CD4-positive, alpha-beta T cell treated with Interleukin-17A for 1 hour (primary cell): ENCODE data around the gene SKIC3.

Experiments used
- DNase-seq: peaks from one replicate; pipeline ENCODE4 v3.0.0-alpha.2; 2020

SKIC3 gene

DNA sequence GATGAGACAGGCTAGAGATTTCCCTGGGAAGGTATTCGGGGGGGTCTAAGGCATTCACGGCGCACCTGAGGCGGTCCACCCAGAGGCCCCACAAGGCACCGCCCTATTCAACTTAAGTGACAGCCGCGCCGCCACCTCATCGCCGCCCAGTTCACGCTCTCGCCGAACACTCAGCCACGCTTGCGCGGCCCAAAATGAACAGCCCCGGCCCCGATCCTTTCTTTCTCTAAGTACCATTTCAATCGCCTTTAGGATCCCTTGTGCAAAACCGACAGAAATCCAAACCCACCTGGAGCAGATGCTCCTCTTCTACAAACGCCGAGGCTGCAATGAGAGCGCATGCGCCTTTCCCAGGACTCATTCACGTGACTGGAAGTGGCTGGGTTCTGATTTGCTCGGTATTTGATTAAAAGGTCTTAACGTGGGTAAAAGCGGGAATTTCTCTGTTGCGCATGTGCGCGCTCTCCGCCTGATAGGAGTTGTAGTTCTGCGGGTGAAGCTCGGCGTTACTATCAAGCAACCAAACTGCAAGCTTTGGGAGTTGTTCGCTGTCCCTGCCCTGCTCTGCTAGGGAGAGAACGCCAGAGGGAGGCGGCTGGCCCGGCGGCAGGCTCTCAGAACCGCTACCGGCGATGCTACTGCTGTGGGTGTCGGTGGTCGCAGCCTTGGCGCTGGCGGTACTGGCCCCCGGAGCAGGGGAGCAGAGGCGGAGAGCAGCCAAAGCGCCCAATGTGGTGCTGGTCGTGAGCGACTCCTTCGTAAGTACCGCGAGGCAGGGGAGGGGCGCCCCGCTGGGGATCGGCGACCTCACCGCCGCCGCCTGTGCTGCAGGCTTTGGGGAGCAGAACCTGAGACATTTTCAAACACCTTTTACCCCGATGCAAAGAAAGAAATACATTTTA, at the start of gene SKIC3, which contains the start of gene ARSK:
Gene SKIC3, minus strand, starts transcription at position 331 of the 902 bp plus-strand sequence. CDS start 7,827 bp downstream, outside the sequence.
Gene ARSK, plus strand, starts transcription at position 455 of the 902 bp plus-strand sequence. Its CDS starts 178 bp downstream, at position 633.
- peak; percentile 98 for DNase-seq

DNA sequence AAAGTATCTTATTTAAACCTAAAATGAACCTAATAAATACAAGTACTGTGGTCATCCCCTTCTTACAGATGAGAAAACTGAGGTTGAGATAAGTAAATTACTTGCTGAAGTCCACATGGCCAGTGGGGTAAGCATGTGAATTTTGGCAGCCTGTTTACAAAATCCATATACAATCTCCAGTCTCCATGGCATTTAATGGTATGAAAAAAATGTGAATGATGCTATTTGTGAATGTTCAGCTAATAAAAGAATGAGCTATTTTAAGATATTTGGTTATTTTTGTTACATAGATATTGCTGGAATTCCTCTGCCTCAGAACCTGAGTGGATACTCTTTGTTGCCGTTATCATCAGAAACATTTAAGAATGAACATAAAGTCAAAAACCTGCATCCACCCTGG, 45.8 kb upstream of the SKIC3 start:
- DNase-seq: no peak

DNA sequence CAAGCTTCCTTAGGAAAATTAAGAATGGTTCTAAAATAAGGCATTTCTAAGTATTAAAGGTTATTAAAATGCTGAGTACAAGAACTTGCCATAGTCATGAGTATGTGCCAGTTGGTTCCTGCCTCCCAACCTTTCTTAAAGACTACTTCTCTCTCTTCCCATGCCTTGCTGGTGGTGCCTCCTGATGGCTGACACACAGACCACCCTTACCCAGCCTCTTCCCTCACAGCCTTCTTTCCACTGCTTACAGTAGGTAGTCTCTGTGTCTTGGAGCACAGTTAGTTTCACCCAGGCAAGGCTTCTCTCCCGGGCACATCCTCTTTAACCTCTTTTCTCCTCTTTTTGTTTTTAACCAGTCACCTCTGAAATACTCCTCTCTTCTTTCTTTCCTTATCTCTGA, 44.5 kb upstream of the SKIC3 start:
- no peak for DNase-seq

DNA sequence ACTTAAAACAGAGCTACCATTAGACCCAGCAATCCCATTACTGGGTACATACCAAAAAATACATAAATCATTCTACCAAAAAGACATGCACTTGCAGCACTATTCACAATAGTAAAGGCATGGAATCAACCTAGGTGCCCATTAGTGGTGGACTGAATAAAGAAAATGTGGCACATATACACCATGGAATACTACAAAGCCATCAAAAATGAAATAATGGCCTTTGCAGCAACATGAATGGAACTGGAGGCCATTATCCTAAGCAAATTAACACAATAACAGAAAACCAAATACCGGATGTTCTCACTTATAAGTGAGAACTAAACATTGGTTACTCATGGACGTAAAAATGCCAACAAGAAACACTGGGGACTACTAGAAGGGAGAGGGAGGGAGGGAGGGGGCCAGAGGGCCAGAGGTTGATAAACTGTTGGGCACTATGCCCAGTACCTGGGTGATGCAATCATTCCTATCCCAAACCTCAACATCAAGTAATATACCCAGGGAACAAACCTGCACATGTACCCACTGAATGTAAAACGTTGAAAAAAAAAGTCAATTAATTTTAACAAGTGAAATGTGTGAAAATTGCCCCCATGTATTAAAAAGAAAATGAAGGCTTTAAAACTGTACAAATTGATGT, 40.6 kb upstream of the SKIC3 start:
- DNase-seq: no peak

DNA sequence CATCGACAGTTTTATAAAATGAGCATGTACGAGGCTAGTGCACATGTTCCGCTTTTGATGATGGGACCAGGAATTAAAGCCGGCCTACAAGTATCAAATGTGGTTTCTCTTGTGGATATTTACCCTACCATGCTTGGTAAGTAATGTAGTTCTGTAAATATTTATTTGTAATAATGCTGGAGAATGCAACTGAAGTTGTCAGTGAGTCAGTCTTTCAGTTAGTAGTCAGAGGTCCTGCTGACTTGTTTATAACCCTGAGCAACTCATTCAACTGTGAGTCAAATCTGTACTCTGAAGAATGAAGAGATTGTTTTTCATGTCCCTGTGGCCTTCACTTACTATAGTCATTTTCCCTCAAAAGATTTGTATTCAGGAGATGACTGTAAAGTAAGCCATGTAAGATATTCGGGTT, 36.7 kb upstream of the SKIC3 start:
- no peak for DNase-seq

DNA sequence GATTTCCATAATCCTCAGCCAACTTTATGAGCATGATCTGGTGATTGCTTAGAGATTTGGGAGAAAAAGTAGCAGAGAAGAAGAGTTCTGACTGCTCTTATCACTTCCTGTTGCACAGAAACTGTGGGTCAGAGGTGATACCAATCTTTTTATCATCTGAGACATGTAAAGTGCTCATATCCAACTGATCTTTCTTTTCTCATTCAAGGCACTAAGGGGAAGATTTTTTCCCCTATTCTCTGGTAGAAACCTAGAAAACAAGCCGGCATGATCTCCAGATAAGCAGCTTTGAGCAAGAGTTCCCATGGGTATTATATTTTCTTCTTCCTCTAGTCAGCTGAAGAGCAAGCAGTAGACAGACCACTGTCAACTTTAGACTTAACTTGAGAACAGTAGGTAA, 36.1 kb upstream of the SKIC3 start:
- no peak for DNase-seq

DNA sequence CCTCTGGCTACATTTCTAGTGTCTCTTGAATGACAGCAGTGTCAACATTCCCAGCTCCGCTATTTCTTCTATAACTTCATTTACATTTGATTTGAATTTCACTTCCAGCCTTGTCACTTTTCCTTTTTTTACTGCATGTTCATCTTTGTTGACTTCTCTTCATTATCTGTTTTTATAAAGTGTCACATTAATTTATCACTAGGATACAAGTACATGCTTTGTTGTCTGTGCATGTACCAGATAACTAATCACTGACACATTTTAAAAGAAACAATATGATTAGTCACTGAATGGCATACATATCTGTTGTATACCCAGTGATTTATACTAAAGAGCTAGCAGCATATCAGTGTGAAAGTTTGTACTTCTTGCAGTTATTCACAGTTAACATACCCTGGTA, 29.2 kb upstream of the SKIC3 start:
- DNase-seq: no peak

DNA sequence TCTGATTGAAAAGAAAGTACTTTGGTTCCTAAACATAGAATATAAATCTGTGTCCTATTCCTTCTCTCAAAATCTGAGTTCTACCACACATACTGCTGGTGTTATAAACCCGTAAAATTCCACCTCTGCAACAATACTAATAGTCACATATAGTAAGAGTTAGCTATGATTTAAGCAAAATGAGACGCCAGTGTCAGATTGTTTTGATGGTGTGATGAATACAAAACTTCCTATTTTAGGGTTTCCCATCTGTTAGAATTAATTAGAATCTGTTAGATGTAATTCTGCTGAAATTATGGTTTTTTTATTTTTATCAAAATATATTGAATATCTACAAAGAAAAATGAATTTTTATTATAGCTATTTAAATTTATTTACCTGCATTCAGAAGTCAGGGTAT, 26.8 kb upstream of the SKIC3 start:
- no peak for DNase-seq

DNA sequence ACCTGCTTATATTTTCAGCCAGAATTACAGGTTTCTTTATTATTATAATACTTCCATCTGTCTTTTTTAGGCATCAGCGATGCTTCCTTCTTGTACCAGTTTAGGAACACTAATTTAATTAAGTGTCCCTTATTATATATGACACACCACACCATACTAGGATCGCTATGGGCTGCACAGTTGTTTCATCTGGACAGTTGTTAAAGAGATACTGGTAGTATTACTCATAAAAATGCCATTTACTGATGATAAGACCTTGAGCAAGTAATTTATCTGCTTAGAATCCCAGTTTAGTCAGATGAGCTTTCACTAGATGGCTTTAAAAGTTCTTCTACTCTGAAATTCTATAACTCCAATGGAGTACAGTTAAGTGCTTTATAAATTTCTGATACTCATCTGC, 17.2 kb upstream of the SKIC3 start:
- DNase-seq: no peak

DNA sequence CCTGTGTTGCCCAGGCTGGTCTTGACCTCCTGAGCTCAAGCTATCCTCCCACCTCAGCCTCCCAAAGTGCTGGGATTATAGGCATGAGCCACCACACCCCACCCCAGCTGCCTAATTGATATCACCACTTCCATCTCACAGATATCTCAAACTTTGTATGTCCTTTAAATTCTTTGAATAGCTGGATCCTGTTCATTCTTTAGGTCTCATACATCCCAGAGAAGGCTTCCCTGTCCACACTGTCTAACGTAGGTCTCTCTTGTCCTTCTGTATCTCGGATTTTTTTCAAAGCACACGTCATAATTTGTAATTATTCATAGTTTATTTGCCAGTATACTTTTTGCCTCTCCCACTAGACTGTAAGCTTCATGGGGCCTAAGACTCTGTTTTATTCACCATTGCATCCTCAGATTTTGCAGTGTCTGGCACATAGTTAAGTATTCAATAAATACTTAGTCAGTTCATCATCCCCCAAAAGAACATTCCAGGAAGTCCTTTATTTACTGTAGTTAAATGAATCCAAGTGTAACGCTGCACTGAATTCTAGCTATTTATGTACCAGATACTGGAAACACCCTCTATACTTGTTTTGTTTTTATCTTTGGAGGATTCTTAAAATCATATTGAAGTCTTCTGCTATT, 10.6 kb upstream of the SKIC3 start:
- DNase-seq: no peak

DNA sequence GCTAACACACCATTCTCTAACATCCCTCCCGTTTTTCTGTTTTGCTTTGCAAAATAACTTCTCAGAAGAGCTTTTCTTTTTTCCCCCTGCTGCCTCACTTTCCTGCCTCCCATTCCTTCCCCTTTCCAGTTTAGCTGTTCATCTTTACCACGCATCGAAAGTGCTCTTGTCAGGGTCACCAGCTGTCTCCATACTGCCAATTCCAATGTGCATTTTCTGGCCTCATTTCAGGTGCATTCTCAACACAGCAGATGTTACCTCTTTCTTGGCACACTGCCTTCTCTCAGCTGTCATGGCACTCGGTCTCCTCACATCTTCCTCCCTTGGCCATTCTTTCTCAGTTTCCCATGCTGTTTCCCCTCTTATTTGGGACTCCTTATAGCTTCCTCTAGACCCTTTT, 9.7 kb upstream of the SKIC3 start:
- no peak for DNase-seq

DNA sequence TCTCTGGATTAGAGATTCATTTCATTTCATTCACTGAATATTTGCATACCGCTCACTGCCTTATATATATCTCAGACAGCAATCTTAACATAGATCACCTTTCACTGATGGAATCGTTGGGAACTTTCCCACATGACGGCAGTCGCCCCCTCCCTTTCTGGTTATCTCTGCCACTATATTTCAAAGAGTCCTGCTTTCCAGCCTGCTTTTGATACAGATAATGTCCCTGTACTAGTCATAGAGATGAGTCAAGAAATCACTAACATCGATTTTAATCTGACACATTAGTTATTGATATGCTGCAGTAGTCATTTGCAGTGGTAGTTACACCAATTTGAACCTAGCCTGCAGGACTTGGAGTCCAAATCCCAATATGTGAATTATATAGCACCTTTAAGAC, 8.6 kb upstream of the SKIC3 start:
- DNase-seq: no peak

DNA sequence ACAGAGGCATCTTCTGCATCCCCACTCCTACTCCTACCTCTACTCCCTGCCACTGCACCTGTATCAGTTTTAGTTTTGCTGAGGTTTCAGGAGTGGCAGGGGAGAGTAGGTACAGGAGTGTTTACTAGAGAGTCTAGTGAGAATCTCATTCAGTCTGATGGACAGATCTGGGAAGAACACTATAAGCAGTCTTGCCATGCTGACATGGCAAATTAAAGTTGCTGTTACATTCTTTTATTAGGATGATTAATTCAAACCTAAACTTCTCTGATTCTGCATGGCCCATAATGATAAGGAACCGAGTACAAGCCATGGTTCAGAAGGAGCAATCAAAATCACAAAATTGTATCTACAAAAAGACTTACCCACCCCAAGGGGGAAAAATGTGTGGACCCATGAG, 7.5 kb upstream of the SKIC3 start:
- DNase-seq: no peak

DNA sequence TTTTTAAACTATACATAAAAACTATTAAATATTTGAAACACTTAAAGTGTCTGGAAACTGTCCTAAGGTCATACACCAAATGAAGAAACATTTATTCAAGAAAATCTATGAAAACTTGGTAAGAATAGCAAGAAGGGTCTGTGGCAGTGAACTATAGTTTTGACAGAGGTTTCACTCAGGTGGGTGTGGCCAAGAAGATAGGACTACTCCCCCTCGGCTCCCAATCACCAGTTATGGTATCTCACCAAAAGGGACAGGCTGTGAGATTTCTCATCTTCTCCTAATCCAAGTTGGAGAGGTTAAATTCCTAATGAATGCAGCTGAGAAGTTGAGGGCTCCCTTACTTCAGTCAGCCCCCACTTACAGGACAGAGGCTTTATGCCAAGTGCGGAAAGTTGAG, 3.1 kb upstream of the SKIC3 start:
- no peak for DNase-seq

DNA sequence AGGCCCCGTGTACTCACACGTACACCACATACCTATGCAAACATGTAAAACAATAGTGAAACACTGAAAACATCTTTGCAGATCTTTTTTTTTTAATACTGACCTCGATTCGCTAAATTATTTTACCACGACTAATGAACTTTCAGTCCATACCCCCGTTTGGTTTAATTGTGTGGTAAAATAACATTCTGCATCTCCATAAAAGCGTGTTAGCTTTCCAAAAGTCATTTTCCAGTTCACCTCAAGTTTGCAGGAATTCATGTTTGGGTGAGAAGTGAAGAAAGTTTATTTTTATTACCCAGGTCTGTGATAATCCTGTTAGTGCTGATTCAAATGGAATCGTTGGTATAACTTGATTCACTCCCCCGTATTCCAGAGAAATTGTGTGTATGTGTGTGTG, 776 bp upstream of the SKIC3 start:
- DNase-seq: no peak

DNA sequence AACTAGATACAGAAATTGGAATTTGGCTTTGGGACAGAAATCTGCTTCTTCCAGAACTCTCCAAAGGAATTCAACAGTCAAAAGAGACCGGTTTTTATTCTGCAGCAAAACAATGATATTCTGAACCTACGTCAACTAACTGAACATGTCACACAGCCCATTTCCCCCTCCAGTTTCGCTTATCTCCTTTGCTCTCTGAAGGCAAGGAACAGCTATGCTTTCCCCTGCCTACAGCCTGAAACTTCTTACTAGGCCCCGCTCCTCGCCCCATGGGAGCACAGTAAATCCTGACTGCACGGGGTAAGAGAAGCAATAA, 488 bp downstream of the SKIC3 start:
- DNase-seq: no peak

DNA sequence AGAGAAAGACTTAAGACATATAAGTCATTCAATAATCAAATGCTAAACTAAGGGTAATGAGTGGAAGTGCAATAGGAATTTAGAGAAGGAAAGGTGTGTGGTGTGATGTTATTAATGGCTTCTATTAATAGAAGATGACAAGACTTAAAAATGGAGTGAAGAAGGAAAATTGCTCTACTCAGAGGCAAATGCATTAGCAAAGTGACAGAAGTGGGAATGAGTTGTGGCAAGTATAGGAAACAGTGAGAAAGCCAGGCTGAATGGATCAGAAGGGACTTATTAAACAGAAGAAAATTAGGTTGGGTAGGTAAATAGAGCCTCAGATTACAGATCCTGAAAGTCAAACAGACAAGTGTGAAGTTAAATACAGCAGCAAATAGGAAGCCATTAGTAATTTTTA, 5.7 kb downstream of the SKIC3 start:
- DNase-seq: no peak

DNA sequence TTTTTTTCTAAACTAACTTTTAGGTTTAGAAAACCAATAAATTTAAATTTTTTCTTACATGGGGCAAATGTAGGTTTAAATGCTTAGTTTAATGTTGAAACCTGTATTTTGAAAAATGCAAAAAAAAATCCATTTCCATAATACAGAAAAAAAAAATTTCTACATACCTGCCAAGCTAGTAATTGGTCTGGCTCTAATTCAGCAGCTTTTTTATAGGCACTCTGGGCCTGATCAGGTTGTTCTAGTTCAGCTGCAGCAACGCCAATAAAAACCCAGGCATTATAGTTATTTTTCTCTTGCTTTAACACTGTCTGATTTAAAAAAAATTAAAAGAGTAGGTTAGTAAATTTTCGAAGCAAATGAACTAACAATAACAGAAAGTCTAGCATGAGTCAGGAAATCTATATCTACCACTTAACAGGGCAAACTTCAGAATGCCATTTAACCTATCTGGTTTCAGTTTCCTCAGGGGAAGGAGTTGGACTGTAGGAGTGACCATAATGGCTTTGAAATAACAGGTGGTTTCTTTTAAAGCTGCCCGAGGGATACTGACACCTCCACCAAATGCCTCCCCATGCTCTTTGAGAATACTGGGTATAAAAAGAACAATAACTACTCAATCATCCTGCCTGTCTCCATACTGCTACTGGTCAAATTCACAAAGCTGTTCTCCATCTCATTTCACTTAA, 11.6 kb downstream of the SKIC3 start:
- no peak for DNase-seq

DNA sequence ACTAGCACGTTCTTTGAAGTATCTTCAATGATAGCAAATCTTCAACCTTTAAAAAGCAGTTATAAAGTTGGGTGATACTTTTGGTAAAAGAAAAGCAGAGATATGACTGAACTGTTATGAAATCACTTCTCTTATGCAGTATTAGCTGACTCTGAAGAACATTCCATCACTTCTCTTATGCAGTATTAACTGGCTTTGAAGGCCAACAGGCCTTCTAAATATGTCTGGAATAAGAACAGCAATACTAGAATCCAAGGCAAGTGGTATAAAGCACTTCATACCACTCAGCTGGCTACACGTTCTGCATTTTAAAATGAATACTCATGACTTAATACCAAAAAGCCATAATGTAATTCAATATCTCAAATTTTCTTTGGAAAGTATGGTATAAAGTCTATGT, 17.3 kb downstream of the SKIC3 start:
- DNase-seq: no peak

DNA sequence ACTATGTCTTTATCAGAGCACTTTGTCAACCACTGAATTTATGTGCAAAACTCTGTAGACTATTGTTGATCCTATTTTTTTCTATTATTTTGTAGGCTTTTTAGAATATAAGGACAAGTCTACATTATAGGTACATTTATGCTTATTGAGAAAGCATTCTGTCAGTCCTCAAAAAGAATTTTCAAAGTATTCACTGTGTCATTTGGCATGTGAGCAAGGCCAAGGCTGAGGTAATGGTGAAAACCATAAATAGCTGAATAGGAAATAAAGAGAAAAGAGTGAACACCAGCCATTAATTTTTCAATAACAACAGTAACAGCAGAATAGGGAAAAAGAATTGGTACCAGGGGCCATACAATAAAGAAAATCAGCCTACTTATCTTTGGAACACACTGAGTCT, 21.0 kb downstream of the SKIC3 start:
- DNase-seq: no peak

DNA sequence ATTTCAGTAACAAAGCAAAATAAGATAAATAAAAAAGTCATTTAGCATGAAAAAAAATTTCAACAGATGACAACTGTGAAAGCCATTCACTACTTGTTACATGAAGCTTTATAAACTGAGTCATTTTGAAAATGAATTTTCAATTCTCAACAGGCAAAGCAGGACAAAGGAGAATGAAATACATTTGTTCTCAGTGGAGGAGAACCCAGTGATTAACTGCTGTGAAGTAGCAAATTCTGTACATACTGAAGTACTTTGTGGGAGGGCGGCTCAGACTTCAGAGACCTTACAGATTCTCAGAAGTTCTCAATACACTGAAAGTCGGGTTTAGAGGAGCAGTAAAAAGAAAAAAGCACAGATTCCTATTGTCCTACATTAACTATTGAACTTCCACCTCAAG, 21.7 kb downstream of the SKIC3 start:
- DNase-seq: no peak

DNA sequence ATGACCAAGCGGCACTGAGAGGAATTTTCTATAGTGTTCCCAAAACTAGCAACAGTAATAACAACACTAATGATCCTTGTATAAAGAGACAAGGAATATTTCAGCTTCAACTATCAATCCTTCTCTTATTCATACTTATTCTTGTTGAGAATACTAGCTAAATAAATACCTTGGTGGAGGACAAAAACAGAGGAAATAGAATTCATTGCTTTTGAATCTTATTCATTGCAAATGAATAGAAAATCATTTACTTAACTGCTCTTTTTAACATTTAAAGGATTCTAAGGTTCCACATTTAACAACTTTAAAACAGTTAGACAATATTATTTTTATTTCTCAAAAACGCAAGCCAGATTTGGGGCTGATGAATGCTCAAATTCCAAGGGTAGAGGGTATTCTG, 22.4 kb downstream of the SKIC3 start:
- DNase-seq: no peak

DNA sequence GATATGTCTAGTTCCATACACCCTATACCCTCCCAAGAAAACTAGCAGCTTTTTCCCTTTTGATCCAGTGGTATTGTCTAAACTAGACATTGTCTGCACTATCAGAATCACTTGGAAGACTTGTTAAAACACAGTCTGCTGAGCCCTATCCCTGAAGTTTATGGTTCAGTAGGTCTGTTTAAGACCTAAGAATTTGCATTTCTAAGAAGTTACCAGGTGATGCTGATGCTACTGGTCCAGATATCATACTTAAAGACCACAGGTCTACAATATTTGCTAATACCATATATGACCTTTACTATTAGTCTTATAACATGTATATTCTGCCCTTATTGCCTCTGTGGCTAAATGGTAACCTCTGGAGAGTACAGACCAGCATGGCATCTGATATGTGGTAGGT, 23.3 kb downstream of the SKIC3 start:
- no peak for DNase-seq

DNA sequence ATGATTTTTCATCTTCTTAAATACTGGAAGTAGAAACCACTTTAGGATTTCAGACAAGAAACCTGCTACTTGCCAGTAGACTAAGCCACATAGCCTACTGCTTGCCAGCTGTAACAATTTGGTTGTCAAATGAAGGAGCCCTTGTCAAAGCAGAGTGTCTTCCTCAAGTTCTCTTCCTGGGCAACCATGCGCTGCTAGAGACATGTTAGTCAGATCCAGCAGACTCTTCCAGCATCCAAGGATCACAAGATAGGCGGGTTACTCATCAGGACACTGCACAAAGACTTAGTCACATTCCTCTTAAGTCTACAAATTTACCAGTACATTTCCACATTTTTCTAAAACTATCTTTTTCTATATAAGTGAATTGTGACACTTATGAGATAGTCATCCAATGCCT, 24.4 kb downstream of the SKIC3 start:
- DNase-seq: no peak
